RWPE2 (cell line): ENCODE data around the gene RGS6.

Experiments used
- ATAC-seq: fragments of 200-7000 bp; cut with Tn5 transposase; 3 replicates; pipeline ENCODE4 v1.9.1; 2021; ENCODE audit warnings: low read depth
- DNase-seq: peaks from one replicate; pipeline ENCODE4 v3.0.0-alpha.2; 2020; ENCODE audit warnings: low spot score
- H3K27ac ChIP-seq: fragments of 450-650 bp; 2 replicates; pipeline ENCODE4 v1.5.1; 2017; ENCODE audit warnings: mild to moderate bottlenecking; ENCODE audit not compliant: poor library complexity, severe bottlenecking
- H3K27me3 ChIP-seq: fragments of 250-450 bp; sonication (Bioruptor Pico); 2 replicates; pipeline ENCODE4 v1.5.1; 2021; ENCODE audit warnings: mild to moderate bottlenecking, moderate library complexity; ENCODE audit not compliant: insufficient read depth, poor library complexity, severe bottlenecking
- H3K36me3 ChIP-seq: fragments of 250-450 bp; sonication (Bioruptor Pico); 2 replicates; pipeline ENCODE4 v1.5.1; 2020; ENCODE audit warnings: low read depth, mild to moderate bottlenecking, moderate library complexity
- H3K4me1 ChIP-seq: fragments of 250-450 bp; sonication (Bioruptor Pico); 2 replicates; pipeline ENCODE4 v1.5.1; 2021; ENCODE audit warnings: mild to moderate bottlenecking, moderate library complexity; ENCODE audit not compliant: insufficient read depth, poor library complexity, severe bottlenecking
- H3K4me3 ChIP-seq: fragments of 250-450 bp; sonication (Bioruptor Pico); 2 replicates; pipeline ENCODE4 v1.5.1; 2021; ENCODE audit warnings: mild to moderate bottlenecking, moderate library complexity; ENCODE audit not compliant: severe bottlenecking
- H3K9me3 ChIP-seq: fragments of 250-450 bp; sonication (Bioruptor Pico); 2 replicates; pipeline ENCODE4 v1.5.1; 2021; ENCODE audit warnings: mild to moderate bottlenecking, moderate library complexity; ENCODE audit not compliant: severe bottlenecking
- TF ChIP-seq, protein P1 (sequence below): fragments of 450-650 bp; IDR thresholded peaks from one replicate; pipeline ENCODE4 v1.5.1; 2017; ENCODE audit warnings: mild to moderate bottlenecking, moderate library complexity; ENCODE audit not compliant: poor library complexity, severe bottlenecking

The RGS6 gene

DNA sequence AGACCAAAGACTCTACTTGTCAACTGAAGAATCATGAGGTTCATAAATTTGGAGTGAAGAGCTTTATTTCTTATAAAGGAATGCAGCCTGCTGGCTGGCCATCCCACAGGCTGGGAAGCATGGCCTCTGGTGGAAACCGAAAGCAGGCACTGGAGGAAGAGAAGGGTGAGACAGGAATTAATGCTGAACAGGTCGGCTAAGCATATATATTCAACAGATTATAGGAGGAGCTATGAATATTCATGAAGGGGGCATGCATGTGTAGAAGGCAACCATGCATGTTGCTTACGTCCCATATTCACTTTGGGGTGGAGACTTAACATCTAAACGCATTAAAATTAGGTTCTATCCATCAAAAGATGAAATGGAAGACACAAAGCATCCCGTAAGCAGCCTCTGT lies 20.6 kb upstream of the RGS6 start:
- no peak for DNase-seq
- TF ChIP-seq, protein P1, sequence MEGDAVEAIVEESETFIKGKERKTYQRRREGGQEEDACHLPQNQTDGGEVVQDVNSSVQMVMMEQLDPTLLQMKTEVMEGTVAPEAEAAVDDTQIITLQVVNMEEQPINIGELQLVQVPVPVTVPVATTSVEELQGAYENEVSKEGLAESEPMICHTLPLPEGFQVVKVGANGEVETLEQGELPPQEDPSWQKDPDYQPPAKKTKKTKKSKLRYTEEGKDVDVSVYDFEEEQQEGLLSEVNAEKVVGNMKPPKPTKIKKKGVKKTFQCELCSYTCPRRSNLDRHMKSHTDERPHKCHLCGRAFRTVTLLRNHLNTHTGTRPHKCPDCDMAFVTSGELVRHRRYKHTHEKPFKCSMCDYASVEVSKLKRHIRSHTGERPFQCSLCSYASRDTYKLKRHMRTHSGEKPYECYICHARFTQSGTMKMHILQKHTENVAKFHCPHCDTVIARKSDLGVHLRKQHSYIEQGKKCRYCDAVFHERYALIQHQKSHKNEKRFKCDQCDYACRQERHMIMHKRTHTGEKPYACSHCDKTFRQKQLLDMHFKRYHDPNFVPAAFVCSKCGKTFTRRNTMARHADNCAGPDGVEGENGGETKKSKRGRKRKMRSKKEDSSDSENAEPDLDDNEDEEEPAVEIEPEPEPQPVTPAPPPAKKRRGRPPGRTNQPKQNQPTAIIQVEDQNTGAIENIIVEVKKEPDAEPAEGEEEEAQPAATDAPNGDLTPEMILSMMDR = no peak
- H3K36me3 ChIP-seq = no peaks in the 10 kb centered on the region
- H3K27me3 ChIP-seq = peaks cover 63% of the 10 kb centered on the region
- H3K9me3 ChIP-seq = no peaks in the 10 kb centered on the region
- no peak overlapping the region for H3K4me3 ChIP-seq
- no peak for ATAC-seq
- no peak overlapping the region for H3K27ac ChIP-seq
- no peaks in the 10 kb centered on the region for H3K4me1 ChIP-seq

DNA sequence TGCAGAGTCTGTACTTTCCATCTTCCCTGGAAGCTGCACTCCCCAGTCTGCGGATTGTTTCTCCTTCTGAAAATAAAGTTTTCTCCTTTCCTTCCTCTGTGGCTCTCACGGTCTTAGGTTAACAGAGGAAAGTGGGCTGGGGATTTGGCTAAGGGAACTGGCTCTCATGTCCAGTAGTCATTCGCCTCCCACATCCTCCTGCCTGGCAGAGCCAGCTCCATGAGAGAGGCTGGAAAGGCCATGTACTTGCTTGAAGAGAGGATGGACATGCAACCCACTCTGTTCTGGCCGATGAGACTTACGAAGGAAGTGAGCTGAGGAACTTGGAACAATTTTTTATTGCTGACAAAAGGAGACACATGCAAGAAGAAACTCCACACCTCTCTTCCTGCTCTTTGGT lies 18.9 kb upstream of the RGS6 start:
- Histone ChIP-seq H3K9me3 (no peaks in the 10 kb centered on the region), H3K27ac (no peak overlapping the region), H3K27me3 (peaks cover 49% of the 10 kb centered on the region), H3K4me1 (no peaks in the 10 kb centered on the region), H3K36me3 (no peaks in the 10 kb centered on the region), H3K4me3 (no peak overlapping the region)
- ATAC-seq (no peak), DNase-seq (no peak)
- TF ChIP-seq, protein P1 = no peak

DNA sequence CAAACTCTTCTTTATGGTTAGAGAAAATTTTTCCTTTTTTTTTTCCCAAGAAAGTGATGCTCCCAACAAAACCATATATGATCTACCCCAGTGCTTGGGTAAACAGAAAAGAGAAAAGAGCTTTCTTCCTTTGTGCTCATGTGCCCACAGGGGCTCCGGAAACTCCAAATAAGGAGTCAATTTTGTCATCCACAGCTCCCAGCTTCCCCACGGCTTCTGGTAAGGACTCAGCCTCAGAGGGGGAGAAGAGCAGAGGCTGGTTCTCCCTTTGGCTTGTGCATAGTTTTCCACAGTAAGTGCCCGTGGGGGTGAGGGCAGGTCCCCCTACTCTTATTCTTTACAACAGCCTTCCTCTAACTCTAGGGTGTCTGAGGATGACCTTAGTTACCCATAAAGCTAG lies 13.3 kb upstream of the RGS6 start:
- no peak overlapping the region for H3K27ac ChIP-seq
- DNase-seq (no peak), ATAC-seq (no peak)
- no peak overlapping the region for H3K4me3 ChIP-seq
- no peaks in the 10 kb centered on the region for H3K9me3 ChIP-seq
- TF ChIP-seq, protein P1 = no peak
- peaks cover 49% of the 10 kb centered on the region for H3K27me3 ChIP-seq
- no peaks in the 10 kb centered on the region for H3K4me1 ChIP-seq
- no peaks in the 10 kb centered on the region for H3K36me3 ChIP-seq

- Histone ChIP-seq H3K4me3 (no peak overlapping the region), H3K27me3 (peaks cover 46% of the 10 kb centered on the region), H3K4me1 (no peaks in the 10 kb centered on the region), H3K27ac (no peak overlapping the region), H3K9me3 (no peaks in the 10 kb centered on the region), H3K36me3 (no peaks in the 10 kb centered on the region)
- TF ChIP-seq, protein P1 = no peak
- no peak for ATAC-seq
- no peak for DNase-seq
These were observed 8.7 kb upstream of the RGS6 start for GRCh38 chr14:71923513-71923912.

- Histone ChIP-seq H3K4me1 (no peaks in the 10 kb centered on the region), H3K36me3 (no peaks in the 10 kb centered on the region), H3K27me3 (peaks cover 57% of the 10 kb centered on the region), H3K9me3 (no peaks in the 10 kb centered on the region), H3K27ac (no peak overlapping the region), H3K4me3 (peak overlapping the region; percentile 4)
- TF ChIP-seq, protein P1 = no peak
- ATAC-seq (peak; percentile 24; the same call in 1 of the 3 replicates), DNase-seq (no peak)
These were observed 569 bp upstream of the RGS6 start for GRCh38 chr14:71931492-71932228.
